ENCODE results near the gene GLT1D1. TPM values are rescaled to one million over a fixed set of nuclear protein-coding genes. Genes with fewer than 3 reads are reported as not detected.

GLT1D1 gene
- total and polyA plus RNA-seq, 2 donors (not counting 3 experiments of a cell fraction or from before 2014, with no cell fraction given): not detected

DNA sequence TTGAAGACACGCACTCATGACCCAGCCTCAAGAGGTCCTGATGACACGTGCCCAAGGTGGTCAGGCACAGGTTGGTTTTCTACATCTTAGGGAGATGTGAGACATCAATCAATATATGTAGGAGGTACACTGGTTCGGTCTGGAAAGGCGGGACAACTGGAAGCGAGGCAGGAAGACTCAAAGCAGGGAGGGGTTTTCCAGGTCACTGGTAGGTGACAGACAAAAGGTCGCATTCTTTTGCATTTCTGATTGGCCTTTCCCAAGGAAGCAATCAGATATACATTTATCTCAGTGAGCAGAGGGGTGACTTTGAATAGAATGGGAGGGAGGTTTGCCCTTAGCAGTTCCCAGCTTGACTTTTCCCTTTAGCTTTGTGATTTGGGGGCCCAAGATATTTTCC lies 38.6 kb downstream of the GLT1D1 start:
- Histone ChIP-seq H2AFZ (ENCODE audit: low read depth, low read length) (no peak overlapping the region), H3K27ac (ENCODE audit: insufficient read depth, low read depth, low read length) (no peak overlapping the region), H3K79me2 (ENCODE audit: control insufficient read depth, insufficient read depth, low read length) (no peaks in the 10 kb centered on the region), H4K20me1 (replicated peaks; ENCODE audit: control insufficient read depth, extremely low read depth, insufficient read depth, low read length) (no peaks in the 10 kb centered on the region), H3K9me3 (replicated peaks; ENCODE audit: control insufficient read depth, insufficient read depth, low read length) (no peaks in the 10 kb centered on the region), H3K4me3 (replicated peaks in 1 of 3; ENCODE audit: insufficient read depth in 1 of 3, low read depth in 1 of 3, low read length in 3 of 3) (no peak overlapping the region), H3K36me3 (ENCODE audit: control insufficient read depth in 2 of 2, extremely low read depth in 1 of 2, insufficient read depth in 2 of 2, low read length in 2 of 2) (no peaks in the 10 kb centered on the region), H3K27me3 (ENCODE audit: control insufficient read depth in 2 of 2, insufficient read depth in 2 of 2, low read length in 2 of 2) (no peaks in the 10 kb centered on the region), H3K9me1 (replicated peaks; ENCODE audit: control insufficient read depth, extremely low read depth, insufficient read depth, low read length) (no peaks in the 10 kb centered on the region), H3K9ac (replicated peaks; ENCODE audit: extremely low read depth, insufficient read depth, low read length) (no peak overlapping the region), H3K4me1 (ENCODE audit: control insufficient read depth, extremely low read depth, insufficient read depth, low read length) (no peaks in the 10 kb centered on the region), H3K4me2 (ENCODE audit: insufficient read depth, low read length) (no peak overlapping the region)
- FAIRE-seq (no peak), DNase-seq (ENCODE audit: low read depth, low spot score) (no peak)
- CTCF ChIA-PET: no interaction called here
- intact Hi-C loops (cut with micrococcal nuclease): no loop called here
- TF ChIP-seq GATA2 (IDR thresholded peaks at IDR 0.05; ENCODE audit: insufficient read depth, insufficient read length, low read depth, low read length) (no peak), FOS (IDR thresholded peaks at IDR 0.05; ENCODE audit: borderline replicate concordance, insufficient read depth, low read length) (no peak), POLR2A (IDR thresholded peaks at IDR 0.05; ENCODE audit: low read depth, low read length) (no peak), EZH2 (IDR thresholded peaks at IDR 0.05; ENCODE audit: borderline replicate concordance, low read depth, low read length, severe bottlenecking) (no peak), MYC (IDR thresholded peaks at IDR 0.05; ENCODE audit: low read depth, low read length) (no peak), POLR2AphosphoS5 (IDR thresholded peaks at IDR 0.05; ENCODE audit: insufficient read depth, low read depth, low read length) (no peak)
- TF ChIP-seq, protein P1, sequence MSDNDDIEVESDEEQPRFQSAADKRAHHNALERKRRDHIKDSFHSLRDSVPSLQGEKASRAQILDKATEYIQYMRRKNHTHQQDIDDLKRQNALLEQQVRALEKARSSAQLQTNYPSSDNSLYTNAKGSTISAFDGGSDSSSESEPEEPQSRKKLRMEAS (IDR thresholded peaks at IDR 0.05; ENCODE audit: insufficient read depth, insufficient read length): no peak
- TF ChIP-seq, protein P2, sequence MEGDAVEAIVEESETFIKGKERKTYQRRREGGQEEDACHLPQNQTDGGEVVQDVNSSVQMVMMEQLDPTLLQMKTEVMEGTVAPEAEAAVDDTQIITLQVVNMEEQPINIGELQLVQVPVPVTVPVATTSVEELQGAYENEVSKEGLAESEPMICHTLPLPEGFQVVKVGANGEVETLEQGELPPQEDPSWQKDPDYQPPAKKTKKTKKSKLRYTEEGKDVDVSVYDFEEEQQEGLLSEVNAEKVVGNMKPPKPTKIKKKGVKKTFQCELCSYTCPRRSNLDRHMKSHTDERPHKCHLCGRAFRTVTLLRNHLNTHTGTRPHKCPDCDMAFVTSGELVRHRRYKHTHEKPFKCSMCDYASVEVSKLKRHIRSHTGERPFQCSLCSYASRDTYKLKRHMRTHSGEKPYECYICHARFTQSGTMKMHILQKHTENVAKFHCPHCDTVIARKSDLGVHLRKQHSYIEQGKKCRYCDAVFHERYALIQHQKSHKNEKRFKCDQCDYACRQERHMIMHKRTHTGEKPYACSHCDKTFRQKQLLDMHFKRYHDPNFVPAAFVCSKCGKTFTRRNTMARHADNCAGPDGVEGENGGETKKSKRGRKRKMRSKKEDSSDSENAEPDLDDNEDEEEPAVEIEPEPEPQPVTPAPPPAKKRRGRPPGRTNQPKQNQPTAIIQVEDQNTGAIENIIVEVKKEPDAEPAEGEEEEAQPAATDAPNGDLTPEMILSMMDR (IDR thresholded peaks at IDR 0.05; ENCODE audit: extremely low read depth in 1 of 2, insufficient read depth in 1 of 2, low read depth in 1 of 2, low read length in 2 of 2): no peak
- POLR2A ChIA-PET: no interaction called here
- dilution Hi-C loops (cut with MboI; ENCODE audit: extremely low pct_ligation_motif_present, low sequenced_read_pairs): no loop called here
- no TSS peak for BruUV-seq (replicated peaks)

Data from endothelial cell of umbilical vein (primary cell).